Glutamatergic neuron (in vitro differentiated cells): ENCODE results near the gene MBTPS1. TPM values are rescaled to one million over a fixed set of nuclear protein-coding genes. Genes with fewer than 3 reads are reported as not detected.
"Not testable (repeated sequence)": the region's sequence is repeated elsewhere in the genome, so short reads cannot be mapped to it uniquely, and the experiment has no call there.

Source experiments
- DNase-seq: peaks from one replicate; pipeline ENCODE4 v3.0.0; 2022
- H3K27ac Mint-ChIP-seq: one replicate; pipeline ENCODE4 v1.8.0; 2020; ENCODE audit warnings: mild to moderate bottlenecking, mixed read lengths, inconsistent platforms; ENCODE audit not compliant: unreplicated experiment
- H3K27me3 Mint-ChIP-seq: one replicate; pipeline ENCODE4 v1.8.0; 2020; ENCODE audit warnings: mild to moderate bottlenecking, moderate library complexity, mixed read lengths, inconsistent platforms; ENCODE audit not compliant: unreplicated experiment
- H3K36me3 Mint-ChIP-seq: one replicate; pipeline ENCODE4 v1.8.0; 2020; ENCODE audit warnings: mild to moderate bottlenecking, mixed read lengths, inconsistent platforms; ENCODE audit not compliant: unreplicated experiment
- H3K4me1 Mint-ChIP-seq: one replicate; pipeline ENCODE4 v1.8.0; 2020; ENCODE audit warnings: mild to moderate bottlenecking, low read depth, mixed read lengths, inconsistent platforms; ENCODE audit not compliant: unreplicated experiment
- H3K4me3 Mint-ChIP-seq: one replicate; pipeline ENCODE4 v1.8.0; 2020; ENCODE audit warnings: mild to moderate bottlenecking, mixed read lengths, inconsistent platforms; ENCODE audit not compliant: unreplicated experiment
- H3K9me3 Mint-ChIP-seq: one replicate; pipeline ENCODE4 v1.8.0; 2020; ENCODE audit warnings: mild to moderate bottlenecking, moderate library complexity, mixed read lengths, inconsistent platforms; ENCODE audit not compliant: unreplicated experiment
- CTCF ChIP-seq: fragments of 200-600 bp; sonication (generic); IDR thresholded peaks from one replicate; pipeline ENCODE4 v1.5.0; 2021; ENCODE audit not compliant: partially characterized antibody, unreplicated experiment
- total RNA-seq: library from RNA; stranded (reverse); fragmentation: NEBNext Ultra II Directional; extraction: Animal tissue kit (Norgen Biotek cat#: 25700); gene quantifications from one replicate; pipeline ENCODE4 v1.2.1, GENCODE V29; 2021; ENCODE audit not compliant: unreplicated experiment

The MBTPS1 gene
- total RNA-seq, 1 donor from 2014 or later, result 105 TPM

- Mint-ChIP-seq H3K27ac (peak overlapping the region; percentile 88), H3K9me3 (peaks cover 16% of the 10 kb centered on the region)
Observed at GRCh38 chr16:84117494-84117843, 727 bp upstream of the MBTPS1 start.

GRCh38 chr16:84115919-84116719 is 623 bp downstream of the MBTPS1 start:
- Mint-ChIP-seq H3K36me3 (no peaks in the 10 kb centered on the region), H3K9me3 (peaks cover 16% of the 10 kb centered on the region), H3K27me3 (peaks cover 4% of the 10 kb centered on the region), H3K4me3 (peak overlapping the region; percentile 98), H3K27ac (peak overlapping the region; percentile 98), H3K4me1 (peaks cover 6% of the 10 kb centered on the region)
- DNase-seq, result no peak
- TF ChIP-seq CTCF, result peak; percentile 61

More at GRCh38 chr16:84117494-84117843, 727 bp upstream of the MBTPS1 start:
- DNase-seq, result no peak
- Mint-ChIP-seq H3K27me3 (peaks cover 4% of the 10 kb centered on the region), H3K4me3 (peak overlapping the region; percentile 88), H3K4me1 (peaks cover 6% of the 10 kb centered on the region), H3K36me3 (no peaks in the 10 kb centered on the region)
- no peak for TF ChIP-seq CTCF

- not testable (repeated sequence) for H3K27me3 Mint-ChIP-seq, H3K36me3 Mint-ChIP-seq, H3K9me3 Mint-ChIP-seq, H3K27ac Mint-ChIP-seq, DNase-seq, H3K4me3 Mint-ChIP-seq
- H3K4me1 Mint-ChIP-seq, result peaks cover 23% of the 10 kb centered on the region
Observed at GRCh38 chr16:84111949-84112348, 4.8 kb downstream of the MBTPS1 start.

- peaks cover 9% of the 10 kb centered on the region for H3K9me3 Mint-ChIP-seq
- no peak for DNase-seq
Observed at GRCh38 chr16:84111525-84111924, 5.2 kb downstream of the MBTPS1 start.

GRCh38 chr16:84110527-84110926 is 6.2 kb downstream of the MBTPS1 start:
- Mint-ChIP-seq H3K27me3 (peaks cover 7% of the 10 kb centered on the region), H3K4me1 (peaks cover 32% of the 10 kb centered on the region), H3K4me3 (peak overlapping the region; percentile 56), H3K27ac (peak overlapping the region; percentile 41), H3K9me3 (peaks cover 5% of the 10 kb centered on the region), H3K36me3 (no peaks in the 10 kb centered on the region)
- TF ChIP-seq CTCF, result no peak
- DNase-seq, result no peak

More at GRCh38 chr16:84111525-84111924, 5.2 kb downstream of the MBTPS1 start:
- Mint-ChIP-seq H3K27ac (no peak overlapping the region), H3K4me3 (no peak overlapping the region), H3K36me3 (no peaks in the 10 kb centered on the region), H3K27me3 (peaks cover 5% of the 10 kb centered on the region), H3K4me1 (peaks cover 28% of the 10 kb centered on the region)
- no peak for TF ChIP-seq CTCF
